ENCODE results near the gene ADSL. TPM values are rescaled to one million over a fixed set of nuclear protein-coding genes. Genes with fewer than 3 reads are reported as not detected.

Gene ADSL
- total RNA-seq, 1 donor from 2014 or later = 128 TPM

DNA sequence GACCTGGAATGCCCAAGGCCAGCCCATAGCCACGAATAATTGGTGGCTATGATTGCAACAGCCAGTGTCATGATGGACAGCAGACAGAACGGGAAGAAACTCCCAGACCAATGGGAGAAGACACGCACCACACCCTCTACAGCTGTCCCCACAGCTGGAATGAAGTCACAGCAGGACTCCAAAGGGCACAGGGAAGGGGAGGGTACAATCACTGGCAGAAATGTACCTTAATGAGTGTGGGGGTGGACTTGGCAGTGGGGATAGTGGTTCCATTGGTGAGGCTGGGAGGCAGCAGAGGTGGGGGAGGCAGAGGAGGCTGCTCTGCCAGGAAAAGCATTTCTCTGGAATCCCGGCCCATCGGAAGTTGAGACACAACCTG is 77.0 kb downstream of the ADSL start:
- H3K4me3 ChIP-seq (ENCODE audit: low read depth, low read length) = no peak overlapping the region
- TF ChIP-seq, protein P1, sequence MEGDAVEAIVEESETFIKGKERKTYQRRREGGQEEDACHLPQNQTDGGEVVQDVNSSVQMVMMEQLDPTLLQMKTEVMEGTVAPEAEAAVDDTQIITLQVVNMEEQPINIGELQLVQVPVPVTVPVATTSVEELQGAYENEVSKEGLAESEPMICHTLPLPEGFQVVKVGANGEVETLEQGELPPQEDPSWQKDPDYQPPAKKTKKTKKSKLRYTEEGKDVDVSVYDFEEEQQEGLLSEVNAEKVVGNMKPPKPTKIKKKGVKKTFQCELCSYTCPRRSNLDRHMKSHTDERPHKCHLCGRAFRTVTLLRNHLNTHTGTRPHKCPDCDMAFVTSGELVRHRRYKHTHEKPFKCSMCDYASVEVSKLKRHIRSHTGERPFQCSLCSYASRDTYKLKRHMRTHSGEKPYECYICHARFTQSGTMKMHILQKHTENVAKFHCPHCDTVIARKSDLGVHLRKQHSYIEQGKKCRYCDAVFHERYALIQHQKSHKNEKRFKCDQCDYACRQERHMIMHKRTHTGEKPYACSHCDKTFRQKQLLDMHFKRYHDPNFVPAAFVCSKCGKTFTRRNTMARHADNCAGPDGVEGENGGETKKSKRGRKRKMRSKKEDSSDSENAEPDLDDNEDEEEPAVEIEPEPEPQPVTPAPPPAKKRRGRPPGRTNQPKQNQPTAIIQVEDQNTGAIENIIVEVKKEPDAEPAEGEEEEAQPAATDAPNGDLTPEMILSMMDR (conservative IDR thresholded peaks at IDR 0.05; ENCODE audit: low read depth, low read length) = no peak
- DNase-seq (ENCODE audit: low read depth) = no peak

DNA sequence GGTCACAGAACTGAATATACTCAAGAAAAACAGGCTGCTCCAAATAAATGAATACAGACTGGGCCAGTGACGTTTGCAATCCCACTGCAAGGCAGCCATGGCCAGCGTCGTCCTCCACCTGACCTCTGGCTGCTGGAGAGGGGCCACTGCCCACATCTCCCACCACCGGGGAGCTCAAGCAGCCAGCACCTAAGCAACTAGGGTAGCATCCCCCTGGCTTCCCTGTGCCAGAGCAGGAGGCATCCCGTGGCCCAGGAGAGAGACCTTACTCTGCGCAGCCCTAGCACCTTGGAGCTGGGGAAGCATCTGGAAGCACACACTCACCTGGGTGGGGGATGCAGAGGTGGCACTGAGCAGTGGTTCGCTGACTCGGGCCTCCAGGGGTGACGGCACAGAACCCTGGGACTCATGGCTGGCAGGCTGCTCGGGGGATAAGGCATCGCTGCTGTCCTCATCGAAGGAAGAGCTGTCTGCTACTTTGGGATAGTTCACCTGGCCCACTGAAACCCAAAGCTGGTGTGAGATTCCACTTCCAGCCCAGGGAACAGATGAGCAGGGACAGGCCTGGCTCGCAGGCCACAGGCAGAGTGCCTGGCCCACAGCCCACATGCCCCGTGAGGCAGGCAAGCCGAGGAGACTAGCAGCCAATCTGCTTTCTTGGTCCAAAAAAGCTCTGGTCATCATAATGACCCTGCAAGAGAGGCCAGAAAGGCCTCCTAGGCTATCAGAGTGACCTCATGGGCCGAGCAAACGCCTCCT is 77.8 kb downstream of the ADSL start:
- no peak overlapping the region for H3K4me3 ChIP-seq (ENCODE audit: low read depth, low read length)
- TF ChIP-seq, protein P1 (conservative IDR thresholded peaks at IDR 0.05; ENCODE audit: low read depth, low read length) = no peak
- DNase-seq (ENCODE audit: low read depth) = no peak

DNA sequence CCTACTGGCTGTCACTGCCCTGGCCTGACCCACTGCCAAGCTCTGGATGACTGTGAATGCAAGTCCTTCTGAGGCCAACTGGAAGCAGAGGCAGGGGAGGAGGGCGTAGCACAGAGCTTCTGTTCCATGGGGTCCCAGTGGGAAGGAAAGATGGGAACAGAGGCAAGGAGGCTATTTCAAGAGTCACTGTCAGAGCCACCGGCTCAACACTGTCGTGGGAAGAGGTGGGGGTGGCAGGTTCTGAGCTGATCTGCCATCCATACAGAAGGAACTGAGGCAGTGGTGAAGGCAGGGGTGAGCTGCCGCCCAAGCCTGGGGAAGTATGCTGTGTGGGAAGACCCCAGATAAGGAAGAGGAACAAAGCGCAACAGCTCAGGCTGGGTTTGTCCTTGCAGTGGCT is 78.8 kb downstream of the ADSL start:
- no peak for DNase-seq (ENCODE audit: low read depth)
- TF ChIP-seq, protein P1 (conservative IDR thresholded peaks at IDR 0.05; ENCODE audit: low read depth, low read length) = no peak
- no peak overlapping the region for H3K4me3 ChIP-seq (ENCODE audit: low read depth, low read length)

DNA sequence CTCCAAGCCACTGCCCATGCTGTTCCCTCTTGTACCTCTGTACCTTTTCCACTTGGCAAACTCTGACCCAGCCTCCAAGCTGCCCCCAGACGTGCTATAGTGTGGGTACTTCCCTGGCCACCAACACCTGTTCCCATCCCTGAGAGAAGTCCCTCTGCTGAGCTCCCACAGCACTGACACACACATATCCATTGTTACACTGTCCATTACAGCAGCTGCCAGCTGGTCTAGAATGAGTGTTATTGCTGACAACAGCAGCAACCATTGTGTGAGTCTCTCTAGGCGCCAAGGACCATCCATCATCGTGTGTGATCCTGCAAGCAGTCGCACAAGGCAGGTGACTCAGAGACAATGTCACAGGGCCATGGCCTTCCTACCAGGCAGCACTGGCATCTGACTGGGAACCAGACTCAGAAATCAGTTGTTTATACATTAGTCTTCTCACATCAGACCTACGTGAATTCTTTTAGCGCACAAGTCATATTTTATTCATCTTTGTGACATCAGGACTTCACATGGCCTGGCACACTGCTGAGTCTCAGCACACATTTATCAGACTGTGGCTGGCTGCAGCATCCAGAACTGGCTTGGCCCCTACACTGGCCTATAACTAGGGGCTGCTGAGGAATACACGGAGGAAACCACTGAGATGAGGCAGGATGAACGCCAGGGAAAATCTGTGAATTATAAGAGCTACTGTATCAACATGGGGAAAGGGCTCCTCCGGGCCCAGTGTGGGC is 80.5 kb downstream of the ADSL start:
- TF ChIP-seq, protein P1 (conservative IDR thresholded peaks at IDR 0.05; ENCODE audit: low read depth, low read length) = no peak
- no peak for DNase-seq (ENCODE audit: low read depth)

DNA sequence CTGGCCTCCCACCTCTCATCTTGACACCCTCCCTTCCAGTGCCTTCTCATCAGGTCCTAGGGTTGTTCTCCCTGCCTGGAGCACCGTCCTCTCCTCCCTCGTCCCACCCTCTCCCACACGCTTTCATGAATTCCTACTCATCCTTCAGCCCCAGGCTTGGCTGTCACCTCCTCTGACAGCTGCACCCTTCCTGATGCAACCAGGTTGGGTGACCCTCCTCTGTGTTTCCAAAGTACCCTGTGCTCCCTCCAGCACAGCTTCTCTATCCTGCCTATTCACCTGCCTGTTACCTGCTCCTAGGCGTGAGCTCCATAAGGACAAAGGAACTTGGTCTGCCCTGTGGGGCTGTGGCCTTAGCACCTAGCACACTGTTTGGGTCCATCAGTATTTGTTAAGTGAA is 82.5 kb downstream of the ADSL start:
- no peak overlapping the region for H3K4me3 ChIP-seq (ENCODE audit: low read depth, low read length)
- TF ChIP-seq, protein P1 (conservative IDR thresholded peaks at IDR 0.05; ENCODE audit: low read depth, low read length) = no peak
- no peak for DNase-seq (ENCODE audit: low read depth)

More for the DNA sequence above, 80.5 kb downstream of the ADSL start:
- no peak overlapping the region for H3K4me3 ChIP-seq (ENCODE audit: low read depth, low read length)

DNA sequence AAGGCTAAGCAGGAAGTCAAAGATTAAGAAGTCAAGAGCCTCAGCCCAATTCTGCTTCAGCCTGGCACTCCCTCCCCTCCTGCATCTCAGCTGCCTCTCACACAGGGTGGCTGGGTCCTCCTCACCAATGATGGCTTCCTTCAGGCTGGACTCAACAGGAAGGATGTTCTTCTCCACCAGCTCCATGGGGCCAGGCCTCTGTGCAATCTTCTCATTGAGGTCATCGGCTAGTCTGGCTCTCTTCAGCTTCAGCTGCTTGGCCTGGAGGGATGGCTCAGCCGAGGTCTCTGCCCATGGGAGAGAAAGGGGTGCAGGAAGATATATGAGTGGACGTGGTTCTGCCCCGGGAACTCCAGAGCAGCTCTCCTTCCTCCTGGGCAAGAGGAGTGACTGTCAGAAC is 83.2 kb downstream of the ADSL start:
- H3K4me3 ChIP-seq (ENCODE audit: low read depth, low read length) = no peak overlapping the region
- DNase-seq (ENCODE audit: low read depth) = no peak
- TF ChIP-seq, protein P1 (conservative IDR thresholded peaks at IDR 0.05; ENCODE audit: low read depth, low read length) = no peak

Data from epithelial cell of proximal tubule (primary cell).